Tibial artery (tissue), 4 donors: ENCODE results near the gene CSMD2.

Source experiments
- DNase-seq, 2 donors: peaks; one replicate each; pipeline ENCODE4 v3.0.0-alpha.2; 2019
- H3K27ac ChIP-seq, 2 donors: fragments of 200-600 bp; sonication (generic) in 1 of 2; 1 replicate in 1 of 2; 2 replicates in 1 of 2; pipeline ENCODE4 v1.5.1; 2018 to 2019; ENCODE audit warnings: mild to moderate bottlenecking in 1 of 2
- H3K27me3 ChIP-seq, 2 donors: fragments of 200-600 bp; sonication (generic) in 1 of 2; one replicate each; pipeline versions ENCODE4 v1.5.1 to v1.6.0; 2016 to 2019
- H3K36me3 ChIP-seq, 3 donors: fragments of 200-600 bp; sonication (generic) in 2 of 3; one replicate each; pipeline ENCODE4 v1.5.1; 2016 to 2019; ENCODE audit warnings: mild to moderate bottlenecking in 2 of 3
- H3K4me1 ChIP-seq, 4 donors: fragments of 200-600 bp; sonication (generic) in 2 of 4; 1 replicate in 3 of 4; 2 replicates in 1 of 4; pipeline ENCODE4 v1.5.1; 2016 to 2019
- H3K4me3 ChIP-seq, 2 donors: fragments of 200-600 bp; sonication (generic) in 1 of 2; 1 replicate in 1 of 2; 2 replicates in 1 of 2; pipeline ENCODE4 v1.5.1; 2018 to 2019; ENCODE audit warnings: mild to moderate bottlenecking in 2 of 2
- H3K9me3 ChIP-seq, 3 donors: fragments of 200-600 bp; sonication (generic) in 1 of 3; one replicate each; pipeline ENCODE4 v1.5.1; 2016 to 2019
- intact Hi-C: fragments of 100-400 bp; cut with DNase I; formaldehyde crosslinking; loops from one replicate; pipeline ENCODE4 v1.15.0; 2023; ENCODE audit warnings: low total_unique reads
- TF ChIP-seq, protein P1 (sequence below), 2 experiments: fragments of 200-600 bp in 1 of 2; fragments of 450-650 bp in 1 of 2; IDR thresholded peaks; one replicate each; pipeline ENCODE4 v1.5.1; 2017 to 2019; ENCODE audit warnings: antibody characterized with exemption in 2 of 2, mild to moderate bottlenecking in 1 of 2, moderate library complexity in 1 of 2

The CSMD2 gene

DNA sequence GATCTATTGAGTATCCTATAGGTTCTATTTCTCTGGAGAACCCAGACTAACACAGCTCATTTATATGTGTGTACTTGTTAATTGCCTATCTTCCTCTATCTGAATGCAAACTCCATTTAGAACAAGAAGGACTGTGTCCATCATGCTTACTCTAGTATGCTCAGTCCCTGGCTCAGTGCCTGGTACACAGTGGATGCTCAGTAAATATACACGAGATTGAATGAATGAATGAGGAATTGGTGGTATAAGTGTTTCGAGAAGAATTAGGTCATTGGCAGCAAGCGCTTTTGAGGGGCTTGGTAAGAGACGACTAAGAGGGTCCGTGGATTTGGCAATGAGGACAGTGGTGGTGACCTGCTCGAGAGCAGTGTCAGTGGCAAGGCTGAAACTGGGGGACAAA lies 112.5 kb downstream of the CSMD2 start:
- H3K36me3 ChIP-seq = no peaks in the 10 kb centered on the region
- intact Hi-C loops = loop anchor here (10.0 kb wide), 1 partner anchor 72 kb away; no protein-coding TSS in a partner anchor
- no peak overlapping the region for H3K27ac ChIP-seq
- H3K4me1 ChIP-seq = no peaks in the 10 kb centered on the region
- peaks cover 0 to 14% of the 10 kb centered on the region in 2 donors for H3K27me3 ChIP-seq
- H3K4me3 ChIP-seq = no peak overlapping the region
- TF ChIP-seq, protein P1, sequence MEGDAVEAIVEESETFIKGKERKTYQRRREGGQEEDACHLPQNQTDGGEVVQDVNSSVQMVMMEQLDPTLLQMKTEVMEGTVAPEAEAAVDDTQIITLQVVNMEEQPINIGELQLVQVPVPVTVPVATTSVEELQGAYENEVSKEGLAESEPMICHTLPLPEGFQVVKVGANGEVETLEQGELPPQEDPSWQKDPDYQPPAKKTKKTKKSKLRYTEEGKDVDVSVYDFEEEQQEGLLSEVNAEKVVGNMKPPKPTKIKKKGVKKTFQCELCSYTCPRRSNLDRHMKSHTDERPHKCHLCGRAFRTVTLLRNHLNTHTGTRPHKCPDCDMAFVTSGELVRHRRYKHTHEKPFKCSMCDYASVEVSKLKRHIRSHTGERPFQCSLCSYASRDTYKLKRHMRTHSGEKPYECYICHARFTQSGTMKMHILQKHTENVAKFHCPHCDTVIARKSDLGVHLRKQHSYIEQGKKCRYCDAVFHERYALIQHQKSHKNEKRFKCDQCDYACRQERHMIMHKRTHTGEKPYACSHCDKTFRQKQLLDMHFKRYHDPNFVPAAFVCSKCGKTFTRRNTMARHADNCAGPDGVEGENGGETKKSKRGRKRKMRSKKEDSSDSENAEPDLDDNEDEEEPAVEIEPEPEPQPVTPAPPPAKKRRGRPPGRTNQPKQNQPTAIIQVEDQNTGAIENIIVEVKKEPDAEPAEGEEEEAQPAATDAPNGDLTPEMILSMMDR (IDR thresholded peaks at IDR 0.05) = no peak
- DNase-seq = no peak
- H3K9me3 ChIP-seq = peaks cover 0 to 9% (median 7%) of the 10 kb centered on the region in 3 donors

DNA sequence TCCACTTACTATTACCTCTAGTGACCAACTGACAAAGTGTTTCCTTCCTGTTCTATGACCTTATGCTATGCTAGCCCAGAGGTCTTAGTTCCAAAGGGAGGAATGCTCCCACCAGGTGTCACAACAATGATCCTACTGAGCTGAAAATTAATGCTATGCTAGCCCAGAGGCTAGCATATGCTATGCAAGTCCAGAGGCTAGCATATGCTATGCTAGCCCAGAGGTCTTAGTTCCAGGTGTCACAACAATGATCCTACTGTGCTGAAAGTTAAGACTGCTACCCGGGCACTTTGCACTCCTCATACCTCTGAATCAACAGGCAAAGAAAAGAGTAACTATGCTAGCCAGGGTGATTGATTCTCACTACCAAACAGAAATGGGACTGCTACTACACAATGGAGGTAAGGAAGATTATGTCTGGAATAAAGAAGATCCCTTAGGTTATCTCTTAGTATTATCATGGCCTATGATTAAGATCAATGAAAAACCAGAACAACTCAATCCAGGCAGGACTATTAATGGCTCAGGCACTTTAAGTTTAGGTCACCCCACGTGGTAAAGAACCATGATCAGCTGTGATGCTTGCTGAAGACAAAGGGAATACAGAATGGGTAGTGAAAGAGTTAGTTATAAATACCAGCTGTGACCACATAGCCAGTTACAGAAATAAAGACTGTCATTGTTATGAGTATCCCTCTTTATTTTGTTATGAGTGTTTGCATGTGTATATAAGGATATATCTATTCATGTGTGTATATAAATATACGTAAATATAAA lies 114.1 kb downstream of the CSMD2 start:
- Histone ChIP-seq H3K9me3 (peaks cover 0 to 9% (median 7%) of the 10 kb centered on the region in 3 donors), H3K4me1 (no peaks in the 10 kb centered on the region), H3K4me3 (no peak overlapping the region), H3K27me3 (peaks cover 0 to 9% of the 10 kb centered on the region in 2 donors), H3K27ac (no peak overlapping the region), H3K36me3 (no peaks in the 10 kb centered on the region)
- DNase-seq = no peak
- TF ChIP-seq, protein P1 (IDR thresholded peaks at IDR 0.05) = no peak
- intact Hi-C loops = loop anchor here (10.0 kb wide), 1 partner anchor 74 kb away; no protein-coding TSS in a partner anchor

DNA sequence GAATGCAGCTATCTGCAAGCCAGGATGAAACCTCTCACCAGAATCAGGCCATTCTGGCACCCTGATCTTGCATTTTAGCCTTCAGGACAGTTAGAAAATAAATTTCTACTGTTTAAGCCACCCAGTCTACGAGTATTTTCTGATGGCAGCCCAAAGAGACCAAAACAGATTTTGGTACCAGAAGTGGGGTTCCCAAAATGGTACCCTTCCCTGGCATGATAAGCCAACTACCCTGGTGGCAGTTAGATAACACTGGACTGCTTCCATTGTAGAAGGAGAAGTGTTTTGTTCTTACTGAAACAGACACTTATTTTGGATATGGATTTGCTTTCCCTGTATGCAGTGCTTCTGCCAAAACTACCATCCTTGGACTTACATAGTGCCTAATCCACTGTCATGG lies 115.0 kb downstream of the CSMD2 start:
- Histone ChIP-seq H3K36me3 (no peaks in the 10 kb centered on the region), H3K27ac (no peak overlapping the region), H3K27me3 (peaks cover 0 to 9% of the 10 kb centered on the region in 2 donors), H3K4me3 (no peak overlapping the region), H3K4me1 (no peaks in the 10 kb centered on the region), H3K9me3 (peaks cover 0 to 9% (median 7%) of the 10 kb centered on the region in 3 donors)
- TF ChIP-seq, protein P1 (IDR thresholded peaks at IDR 0.05) = no peak
- no peak for DNase-seq
- intact Hi-C loops = loop anchor here (10.0 kb wide), 1 partner anchor 75 kb away; no protein-coding TSS in a partner anchor

DNA sequence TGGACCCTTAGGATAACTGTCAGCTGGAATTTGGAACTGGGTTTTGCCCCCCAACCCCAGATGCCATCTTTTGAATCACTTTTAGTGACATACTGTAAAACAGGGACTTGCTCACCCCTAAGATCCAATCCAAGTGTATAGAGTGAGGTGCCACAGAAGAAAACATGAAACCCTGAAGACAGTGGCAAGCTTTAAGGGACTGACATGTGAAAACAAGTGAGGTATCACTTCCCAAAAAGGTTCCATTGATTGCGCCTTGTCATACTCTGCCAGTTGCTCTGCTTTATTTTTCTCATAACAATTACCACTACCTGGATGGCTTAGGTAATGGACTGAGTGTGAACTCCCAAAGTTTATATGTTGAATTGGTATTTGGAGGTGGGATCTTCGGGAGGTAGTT lies 115.6 kb downstream of the CSMD2 start:
- Histone ChIP-seq H3K27ac (no peak overlapping the region), H3K4me3 (no peak overlapping the region), H3K4me1 (no peaks in the 10 kb centered on the region), H3K9me3 (peaks cover 0 to 9% (median 7%) of the 10 kb centered on the region in 3 donors), H3K27me3 (peaks cover 0 to 9% of the 10 kb centered on the region in 2 donors), H3K36me3 (no peaks in the 10 kb centered on the region)
- no peak for DNase-seq
- TF ChIP-seq, protein P1 (IDR thresholded peaks at IDR 0.05) = no peak
- intact Hi-C loops = no loop called here

DNA sequence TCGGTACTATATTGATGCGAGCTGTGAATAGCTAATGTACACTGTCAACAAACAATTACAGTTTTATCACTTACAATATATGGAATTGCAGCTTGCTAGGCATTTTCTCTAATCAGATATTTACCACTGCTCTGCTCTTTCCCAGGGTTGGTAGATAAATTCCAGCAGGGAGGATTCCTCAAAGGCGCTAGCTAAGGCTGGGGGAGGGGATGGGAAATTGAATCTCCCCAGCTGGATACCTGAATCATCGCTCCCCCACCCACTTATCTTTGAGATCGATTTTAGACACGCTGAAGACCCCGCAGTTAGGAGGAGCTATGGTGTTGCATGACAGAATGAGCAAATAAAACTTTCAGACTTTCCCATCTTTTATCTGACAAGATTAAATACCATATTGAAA lies 127.2 kb downstream of the CSMD2 start:
- TF ChIP-seq, protein P1 (IDR thresholded peaks at IDR 0.05) = no peak
- H3K9me3 ChIP-seq = no peaks in the 10 kb centered on the region
- H3K4me3 ChIP-seq = no peak overlapping the region
- intact Hi-C loops = no loop called here
- no peak overlapping the region for H3K27ac ChIP-seq
- no peaks in the 10 kb centered on the region for H3K36me3 ChIP-seq
- no peak for DNase-seq
- no peaks in the 10 kb centered on the region for H3K4me1 ChIP-seq
- H3K27me3 ChIP-seq = no peaks in the 10 kb centered on the region
